MM.1S (cell line): ENCODE results near the gene OLFML2A.

Experiments used
- CTCF ChIP-seq: fragments of 300-600 bp; sonication (generic); IDR thresholded peaks from 2 replicates; pipeline ENCODE4 v1.5.1; 2016; ENCODE audit warnings: antibody characterized with exemption, low read length, mixed read lengths
- EZH2 ChIP-seq: fragments of 300-600 bp; sonication (generic); optimal IDR thresholded peaks from 2 replicates; pipeline ENCODE3; 2017; ENCODE audit warnings: low read depth, mild to moderate bottlenecking, antibody characterized with exemption, low read length, mixed read lengths
- EZH2phosphoT487 ChIP-seq: fragments of 300-600 bp; sonication (generic); IDR thresholded peaks from 2 replicates; pipeline ENCODE4 v1.6.1; 2018; ENCODE audit warnings: antibody characterized with exemption, low read length

DNA sequence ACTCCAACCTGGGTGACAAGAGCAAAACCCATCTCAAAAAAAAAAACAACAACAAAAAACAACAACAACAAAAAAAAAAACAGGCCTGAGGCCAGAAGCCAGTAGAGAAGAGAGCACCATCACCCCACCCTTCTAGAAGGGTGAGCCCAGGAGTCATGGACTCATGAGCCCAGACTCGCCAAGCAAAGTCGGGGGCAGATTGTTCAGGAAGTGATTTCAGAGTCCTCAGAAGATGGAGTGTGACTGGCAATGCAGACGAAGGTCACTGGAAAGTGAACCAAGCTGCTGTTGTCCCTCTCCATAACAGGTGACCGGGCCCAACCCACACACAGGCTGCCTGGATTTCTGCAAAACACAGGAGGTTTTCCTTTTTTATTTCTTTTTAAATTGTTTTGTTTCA lies 67.4 kb downstream of the OLFML2A start:
- no peak for TF ChIP-seq EZH2
- TF ChIP-seq CTCF: no peak
- no peak for TF ChIP-seq EZH2phosphoT487
